GM06990 (cell line): ENCODE results near the gene IL17RB.

ENCODE experiments used
- DNase-seq: peaks from one replicate; pipeline ENCODE4 v3.0.0-alpha.2; 2011; ENCODE audit not compliant: insufficient read length; ENCODE audit errors: extremely low read depth
- H3K27me3 ChIP-seq: replicated peaks from 2 replicates; pipeline ENCODE4 v1.6.0; 2011; ENCODE audit warnings: low read length; ENCODE audit not compliant: control insufficient read depth, insufficient read depth
- H3K36me3 ChIP-seq: 2 replicates; pipeline ENCODE4 v1.5.1; 2011; ENCODE audit warnings: low read length; ENCODE audit not compliant: control insufficient read depth, insufficient read depth
- H3K4me3 ChIP-seq: replicated peaks from 2 replicates; pipeline ENCODE4 v1.5.1; 2011; ENCODE audit warnings: low read depth, mild to moderate bottlenecking, control low read depth, low read length
- TF ChIP-seq, protein P1 (sequence below): IDR thresholded peaks from 2 replicates; pipeline ENCODE4 v1.5.1; 2011; ENCODE audit warnings: low read length, control low read depth, mild to moderate bottlenecking, inconsistent platforms; ENCODE audit not compliant: insufficient read depth, poor library complexity, severe bottlenecking

Gene IL17RB

DNA sequence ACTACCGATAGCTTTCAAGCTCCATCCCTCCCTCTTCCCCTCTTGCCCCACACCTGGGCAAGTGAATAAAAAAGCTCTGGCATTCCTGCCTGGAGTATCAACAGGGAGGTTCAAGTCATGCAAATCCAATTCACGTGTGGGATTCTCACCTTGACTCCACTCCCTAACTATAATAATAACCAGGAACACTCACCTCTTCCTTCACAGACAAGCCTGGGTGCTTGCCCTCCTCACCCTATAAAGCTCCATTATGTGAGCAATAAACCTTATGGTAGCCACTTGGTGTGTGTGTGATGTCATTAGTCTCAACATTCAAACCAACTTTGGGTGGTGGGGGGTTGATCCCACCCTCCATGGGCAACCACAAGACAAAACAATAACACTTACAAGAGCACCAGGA lies 16.8 kb upstream of the IL17RB start:
- Histone ChIP-seq H3K27me3 (no peaks in the 10 kb centered on the region), H3K4me3 (no peak overlapping the region), H3K36me3 (no peaks in the 10 kb centered on the region)
- TF ChIP-seq, protein P1, sequence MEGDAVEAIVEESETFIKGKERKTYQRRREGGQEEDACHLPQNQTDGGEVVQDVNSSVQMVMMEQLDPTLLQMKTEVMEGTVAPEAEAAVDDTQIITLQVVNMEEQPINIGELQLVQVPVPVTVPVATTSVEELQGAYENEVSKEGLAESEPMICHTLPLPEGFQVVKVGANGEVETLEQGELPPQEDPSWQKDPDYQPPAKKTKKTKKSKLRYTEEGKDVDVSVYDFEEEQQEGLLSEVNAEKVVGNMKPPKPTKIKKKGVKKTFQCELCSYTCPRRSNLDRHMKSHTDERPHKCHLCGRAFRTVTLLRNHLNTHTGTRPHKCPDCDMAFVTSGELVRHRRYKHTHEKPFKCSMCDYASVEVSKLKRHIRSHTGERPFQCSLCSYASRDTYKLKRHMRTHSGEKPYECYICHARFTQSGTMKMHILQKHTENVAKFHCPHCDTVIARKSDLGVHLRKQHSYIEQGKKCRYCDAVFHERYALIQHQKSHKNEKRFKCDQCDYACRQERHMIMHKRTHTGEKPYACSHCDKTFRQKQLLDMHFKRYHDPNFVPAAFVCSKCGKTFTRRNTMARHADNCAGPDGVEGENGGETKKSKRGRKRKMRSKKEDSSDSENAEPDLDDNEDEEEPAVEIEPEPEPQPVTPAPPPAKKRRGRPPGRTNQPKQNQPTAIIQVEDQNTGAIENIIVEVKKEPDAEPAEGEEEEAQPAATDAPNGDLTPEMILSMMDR, result no peak
- DNase-seq, result no peak

DNA sequence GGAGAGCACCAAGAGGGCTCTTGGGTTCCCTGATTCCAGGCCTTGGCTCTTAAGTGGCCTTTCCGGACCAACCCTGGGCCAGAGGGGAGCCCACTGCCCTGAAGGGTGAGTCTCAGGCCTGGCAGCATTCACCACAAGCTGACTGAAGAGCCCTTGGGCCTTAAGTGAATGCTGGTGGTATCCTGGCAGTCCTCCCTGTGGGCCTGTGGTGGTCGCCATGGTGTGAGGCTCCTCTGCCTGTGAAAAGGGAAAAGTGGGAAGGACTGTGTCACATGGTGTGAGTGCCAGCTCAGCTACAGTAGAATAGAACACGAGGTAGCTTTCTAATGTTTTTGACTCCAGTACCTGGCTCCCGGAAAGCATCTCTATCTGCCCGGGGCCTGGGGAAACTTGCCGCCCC lies 15.4 kb upstream of the IL17RB start:
- no peaks in the 10 kb centered on the region for H3K36me3 ChIP-seq
- TF ChIP-seq, protein P1, result no peak
- H3K27me3 ChIP-seq, result no peaks in the 10 kb centered on the region
- DNase-seq, result no peak
- H3K4me3 ChIP-seq, result no peak overlapping the region

DNA sequence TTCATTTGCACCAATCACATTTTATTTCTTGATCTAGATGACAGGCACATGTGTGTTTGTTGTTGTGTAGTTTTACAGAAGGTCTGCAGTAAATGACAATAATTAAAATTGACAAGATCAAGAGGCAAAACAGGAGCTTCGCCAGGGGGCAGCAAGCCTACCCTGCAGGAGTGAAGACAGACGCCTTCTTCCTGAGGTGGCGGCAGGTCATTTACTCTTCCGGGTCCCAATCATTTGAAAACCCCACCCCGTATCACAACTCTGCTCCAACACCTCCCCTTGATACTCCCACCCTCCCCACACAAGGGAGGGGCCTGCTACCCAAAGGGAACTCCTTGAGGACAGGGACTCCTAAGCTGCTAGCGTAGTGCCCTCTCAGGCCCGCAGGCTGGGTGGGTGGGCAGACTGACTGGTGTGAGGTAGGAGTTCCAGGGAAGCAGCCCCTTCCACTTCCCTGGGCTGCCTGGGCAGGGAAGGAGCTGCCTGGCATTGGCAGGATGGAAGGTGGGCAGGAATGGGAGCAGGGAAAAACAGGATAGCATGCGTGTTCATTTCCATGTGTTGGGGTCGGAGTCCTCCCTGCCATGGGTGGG lies 13.2 kb upstream of the IL17RB start:
- no peak overlapping the region for H3K4me3 ChIP-seq
- TF ChIP-seq, protein P1, result no peak

DNA sequence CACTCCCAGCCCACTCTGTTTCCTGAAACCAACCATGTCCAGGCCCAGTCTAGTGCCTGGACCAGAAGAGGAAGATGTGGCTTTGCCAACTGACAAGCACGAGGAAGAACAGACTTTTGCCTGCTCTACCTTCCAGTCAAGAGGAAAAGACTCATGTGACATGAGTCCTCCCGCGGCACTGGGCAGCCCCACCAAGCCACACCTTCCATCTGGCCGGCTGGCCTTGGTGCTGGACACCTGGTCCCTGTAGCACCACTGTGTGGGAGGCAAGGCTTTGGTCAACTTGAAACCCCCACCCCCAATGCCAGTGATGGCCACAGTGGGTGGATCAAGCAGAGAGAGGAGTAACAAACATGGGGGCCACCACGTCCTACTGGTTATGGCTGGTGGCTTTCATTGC lies 12.7 kb upstream of the IL17RB start:
- DNase-seq, result no peak
- Histone ChIP-seq H3K27me3 (no peaks in the 10 kb centered on the region), H3K4me3 (no peak overlapping the region), H3K36me3 (no peaks in the 10 kb centered on the region)
- TF ChIP-seq, protein P1, result no peak

More for the DNA sequence above, 13.2 kb upstream of the IL17RB start:
- no peaks in the 10 kb centered on the region for H3K36me3 ChIP-seq
- no peaks in the 10 kb centered on the region for H3K27me3 ChIP-seq
- DNase-seq, result no peak

DNA sequence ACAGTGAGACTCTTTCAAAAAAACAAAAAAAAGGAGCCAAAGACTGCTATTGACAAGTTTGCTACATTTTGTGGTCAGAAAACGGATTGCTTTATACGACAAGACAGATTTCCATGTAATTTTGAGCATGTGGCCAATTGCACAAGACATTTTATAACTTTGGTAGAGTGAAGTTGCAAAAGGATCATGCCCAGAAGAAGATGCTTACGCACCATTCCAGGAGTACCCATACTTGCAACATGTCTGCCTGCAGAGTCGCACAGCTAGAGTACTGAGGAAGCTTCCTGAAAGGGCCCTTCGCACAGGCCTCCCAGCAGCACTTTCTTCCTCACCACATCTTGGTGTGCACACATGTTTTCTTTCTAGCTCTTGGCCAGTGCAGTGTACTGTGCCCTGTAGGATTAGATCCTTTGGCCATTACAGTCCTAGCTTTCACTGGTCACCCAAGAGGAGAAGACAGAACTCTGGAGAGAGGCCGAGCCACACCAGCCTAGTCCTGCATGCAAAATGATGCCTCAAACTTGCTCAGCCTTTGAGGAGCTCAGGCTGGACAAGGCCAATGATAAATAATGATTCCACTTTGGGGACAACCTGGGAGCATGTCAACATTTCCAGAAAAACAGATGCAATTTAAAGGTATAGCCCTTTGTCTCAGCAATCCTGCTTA lies 11.8 kb upstream of the IL17RB start:
- Histone ChIP-seq H3K4me3 (no peak overlapping the region), H3K36me3 (no peaks in the 10 kb centered on the region), H3K27me3 (no peaks in the 10 kb centered on the region)
- TF ChIP-seq, protein P1, result no peak
- no peak for DNase-seq
